ENCODE measurements around the gene ZBTB40.

The ZBTB40 gene

GRCh38 chr1:22553991-22554522 is 102.4 kb downstream of the ZBTB40 start:
- TF ChIP-seq CTCF (IDR thresholded peaks at IDR 0.05; ENCODE audit: low read depth, low read length, missing control alignments): no peak

GRCh38 chr1:22555371-22555656 is 103.7 kb downstream of the ZBTB40 start:
- H3K4me3 ChIP-seq (ENCODE audit: low read depth, low read length): no peak overlapping the region
- DNase-seq (ENCODE audit: low read depth): no peak
- TF ChIP-seq CTCF (IDR thresholded peaks at IDR 0.05; ENCODE audit: low read depth, low read length, missing control alignments): no peak

More at GRCh38 chr1:22553991-22554522, 102.4 kb downstream of the ZBTB40 start:
- no peak overlapping the region for H3K4me3 ChIP-seq (ENCODE audit: low read depth, low read length)
- DNase-seq (ENCODE audit: low read depth): no peak

GRCh38 chr1:22556391-22557104 is 104.9 kb downstream of the ZBTB40 start:
- H3K4me3 ChIP-seq (ENCODE audit: low read depth, low read length): no peak overlapping the region
- no peak for DNase-seq (ENCODE audit: low read depth)
- TF ChIP-seq CTCF (IDR thresholded peaks at IDR 0.05; ENCODE audit: low read depth, low read length, missing control alignments): no peak

GRCh38 chr1:22557341-22557950 is 105.8 kb downstream of the ZBTB40 start:
- no peak for DNase-seq (ENCODE audit: low read depth)
- H3K4me3 ChIP-seq (ENCODE audit: low read depth, low read length): no peak overlapping the region
- TF ChIP-seq CTCF (IDR thresholded peaks at IDR 0.05; ENCODE audit: low read depth, low read length, missing control alignments): no peak

GRCh38 chr1:22562584-22563583 is 111.2 kb downstream of the ZBTB40 start, which contains the start of gene EPHA8:
EPHA8 (plus strand) TSS chr1:22563489; CDS start chr1:22563636, 147 bp downstream.
- H3K4me3 ChIP-seq (ENCODE audit: low read depth, low read length): no peak within 1 kb of the TSS
- DNase-seq (ENCODE audit: low read depth): no peak
- TF ChIP-seq CTCF (IDR thresholded peaks at IDR 0.05; ENCODE audit: low read depth, low read length, missing control alignments): no peak

GRCh38 chr1:22563671-22564602 is 112.3 kb downstream of the ZBTB40 start:
- no peak for DNase-seq (ENCODE audit: low read depth)
- no peak for TF ChIP-seq CTCF (IDR thresholded peaks at IDR 0.05; ENCODE audit: low read depth, low read length, missing control alignments)
- no peak overlapping the region for H3K4me3 ChIP-seq (ENCODE audit: low read depth, low read length)
